Occipital lobe (tissue), 2 donors: ENCODE results near the gene PDSS2. TPM values are rescaled to one million over a fixed set of nuclear protein-coding genes. Genes with fewer than 3 reads are reported as not detected.
"Not testable (repeated sequence)": the region's sequence is repeated elsewhere in the genome, so short reads cannot be mapped to it uniquely, and the experiment has no call there.

ENCODE experiments used
- DNase-seq: peaks from one replicate; lab custom pipeline; 2025; lab: John Stamatoyannopoulos, UW
- total RNA-seq: library from RNA; depleted of rRNA; stranded (reverse); fragments of >200 nt; gene quantifications from one replicate; pipeline ENCODE4 v1.2.3, GENCODE V29; 2014

The PDSS2 gene
- total RNA-seq, 1 donor from 2014 or later: 11.5 TPM

DNA sequence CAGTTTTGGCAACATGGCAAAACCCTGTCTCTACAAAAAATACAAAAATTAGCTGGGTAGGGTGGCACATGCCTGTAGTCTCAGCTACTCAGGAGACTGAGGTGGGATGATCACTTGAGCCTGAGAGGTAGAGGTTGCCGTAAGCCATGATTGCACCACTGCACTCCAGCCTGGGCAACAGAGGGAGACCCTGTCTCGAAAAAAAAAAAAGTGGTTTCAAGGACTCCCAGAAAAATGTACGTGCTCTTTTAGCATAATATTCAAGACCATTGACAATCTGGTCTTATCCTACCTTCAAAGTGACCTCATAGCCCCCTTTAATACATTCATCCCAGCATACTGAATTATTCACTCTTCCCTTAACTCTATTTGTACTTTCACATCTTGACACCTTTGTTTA is 16.0 kb upstream of the PDSS2 start:
- DNase-seq: not testable (repeated sequence)

DNA sequence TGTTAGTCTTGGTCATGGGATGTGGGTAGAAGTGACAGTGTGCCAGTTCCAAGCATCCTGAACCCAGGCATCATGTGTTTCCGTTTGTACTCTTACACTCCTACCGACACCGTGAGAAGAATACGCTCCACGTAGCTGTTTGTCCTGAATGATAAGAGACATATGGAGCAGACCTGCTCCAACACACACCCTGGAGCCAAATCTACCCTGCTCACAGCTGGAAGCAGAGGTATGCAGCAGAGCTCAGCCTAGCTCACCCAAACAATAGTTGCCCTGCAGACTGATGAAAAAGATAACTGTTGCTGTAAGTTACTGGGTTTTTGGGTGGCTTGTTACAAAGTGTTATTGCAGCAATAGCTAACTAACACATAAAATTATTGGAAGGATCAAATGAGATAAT is 14.3 kb upstream of the PDSS2 start:
- no peak for DNase-seq

DNA sequence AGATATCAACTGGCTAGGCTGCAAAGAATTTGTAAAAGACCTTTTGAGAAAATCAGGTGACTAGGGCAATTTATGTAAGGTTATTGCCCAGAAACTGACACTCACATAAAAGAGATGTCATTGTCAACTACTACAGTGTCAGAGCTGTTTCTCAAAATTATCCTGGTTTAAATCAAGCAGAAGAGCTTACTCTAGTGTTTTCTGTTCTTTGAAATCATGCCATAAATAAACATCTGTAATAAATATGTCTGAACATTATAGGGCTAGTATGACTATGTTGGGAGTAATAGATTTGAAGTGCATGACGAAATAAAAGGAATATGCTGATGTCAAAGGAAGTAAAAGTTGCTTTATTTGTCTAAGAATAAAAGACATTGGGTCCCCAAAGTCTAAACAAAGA is 11.0 kb upstream of the PDSS2 start:
- no peak for DNase-seq

DNA sequence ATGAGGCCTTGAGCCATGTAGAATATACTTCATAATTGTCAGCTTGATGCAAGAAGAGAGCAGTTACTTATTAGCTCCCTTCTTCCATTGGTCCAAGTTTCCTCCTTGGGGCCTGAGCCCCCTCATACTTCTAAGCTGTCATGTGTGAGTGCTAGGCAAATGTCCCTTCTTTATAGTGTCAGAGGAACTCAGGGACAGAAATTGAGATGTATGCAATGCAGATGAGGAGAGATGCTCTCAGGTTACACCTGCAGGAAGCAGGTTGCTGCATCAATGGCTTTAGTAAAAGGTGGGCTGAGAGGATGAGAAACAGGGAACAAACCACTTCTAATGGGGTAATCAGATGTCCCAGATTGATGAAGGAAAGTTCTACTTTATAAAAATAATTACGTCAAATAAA is 6.7 kb upstream of the PDSS2 start:
- DNase-seq: no peak

DNA sequence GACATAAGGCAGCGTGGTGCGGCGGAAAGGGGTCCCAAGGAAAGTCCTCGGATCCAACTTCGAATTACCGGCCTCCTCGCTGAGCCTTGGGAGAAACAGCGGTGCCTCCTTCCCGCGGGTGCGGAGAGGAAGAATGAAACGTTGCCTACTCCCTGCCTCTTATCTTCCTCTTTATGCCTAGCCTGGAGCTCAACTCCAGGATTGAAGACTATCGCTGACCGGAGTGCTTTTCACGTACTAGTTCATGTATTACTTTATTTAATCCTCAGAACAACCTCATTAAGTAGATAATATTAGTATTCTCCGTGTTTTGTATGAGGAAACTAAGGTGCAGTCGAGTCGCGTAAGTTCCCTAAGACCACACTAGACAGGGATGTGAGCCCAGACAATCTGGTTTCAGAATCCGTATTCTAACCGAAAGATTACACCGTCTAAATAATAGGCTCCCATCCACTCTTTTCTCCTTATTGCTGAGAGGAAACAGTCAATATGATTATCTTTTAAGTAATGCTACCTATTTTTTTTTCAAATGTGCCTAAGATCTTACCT is 793 bp upstream of the PDSS2 start:
- DNase-seq: no peak

DNA sequence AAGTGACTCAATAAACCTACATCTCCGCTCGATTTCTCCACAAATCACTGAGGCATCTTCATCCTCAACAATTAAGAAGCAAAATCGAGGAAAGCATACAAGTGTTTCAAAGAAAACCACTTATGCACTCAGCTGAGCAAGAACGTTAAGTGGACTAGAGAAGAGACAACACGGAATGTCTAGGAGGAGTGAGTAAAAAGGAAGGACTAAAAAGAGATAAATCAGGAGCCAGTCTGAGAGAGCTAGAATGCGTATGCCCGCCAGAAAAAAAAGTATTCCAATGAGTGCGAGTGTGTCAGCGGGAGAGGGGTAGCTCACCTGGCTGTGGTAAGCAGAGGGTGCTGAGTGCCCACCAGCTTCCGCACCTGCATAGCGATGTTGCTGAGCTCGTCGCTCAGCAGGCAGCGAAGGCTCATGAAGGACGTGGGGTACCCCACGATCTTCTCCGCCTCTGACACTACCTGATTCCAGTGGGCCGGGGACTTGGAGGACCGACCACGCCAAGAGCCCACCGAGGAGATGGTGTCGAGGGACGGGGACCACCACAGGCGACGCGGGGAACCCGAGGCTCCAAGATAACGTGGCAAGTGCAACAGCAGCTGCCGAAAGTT is 587 bp downstream of the PDSS2 start:
- DNase-seq: no peak

DNA sequence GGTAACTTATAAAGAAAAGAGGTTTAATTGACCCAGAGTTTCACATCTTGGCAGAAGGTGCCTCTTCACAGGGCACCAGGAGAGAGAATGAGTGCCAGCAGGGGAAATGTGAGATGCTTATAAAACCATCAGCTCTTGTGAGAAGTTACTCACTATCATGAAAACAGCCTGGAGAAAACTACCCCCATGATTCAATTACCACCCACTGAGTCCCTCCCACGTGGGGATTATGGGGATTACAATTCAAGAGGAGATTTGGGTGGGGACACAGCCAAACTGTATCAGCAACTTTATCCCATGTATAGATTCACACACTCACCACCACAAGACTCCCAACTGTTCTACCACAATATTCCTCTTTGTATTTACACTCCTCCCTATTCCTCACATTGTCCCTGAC is 10.6 kb downstream of the PDSS2 start:
- DNase-seq: no peak

DNA sequence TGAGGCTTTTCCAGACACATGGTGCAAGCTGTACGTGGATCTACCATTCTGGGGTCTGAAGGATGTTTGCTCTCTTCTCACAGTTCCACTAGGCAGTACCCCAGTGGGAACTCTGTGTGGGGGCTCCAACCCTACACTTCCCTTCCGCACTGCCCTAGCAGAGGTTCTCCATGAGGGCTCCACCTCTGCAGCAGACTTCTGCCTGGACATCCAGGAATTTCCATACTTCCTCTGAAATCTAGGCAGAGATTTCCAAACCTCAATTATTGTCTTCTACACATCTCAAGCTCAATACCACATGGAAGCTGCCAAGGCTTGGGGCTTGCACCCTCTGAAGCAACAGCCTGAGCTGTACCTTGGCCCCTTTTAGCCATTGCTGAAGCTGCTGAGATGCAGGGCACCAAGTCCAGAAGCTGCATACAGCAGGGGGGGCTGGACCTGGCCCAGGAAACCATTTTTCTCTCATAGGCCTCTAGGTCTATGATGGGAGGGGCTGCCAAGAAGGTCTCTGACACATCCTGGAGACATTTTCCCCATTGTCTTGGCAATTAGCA is 11.6 kb downstream of the PDSS2 start:
- no peak for DNase-seq

DNA sequence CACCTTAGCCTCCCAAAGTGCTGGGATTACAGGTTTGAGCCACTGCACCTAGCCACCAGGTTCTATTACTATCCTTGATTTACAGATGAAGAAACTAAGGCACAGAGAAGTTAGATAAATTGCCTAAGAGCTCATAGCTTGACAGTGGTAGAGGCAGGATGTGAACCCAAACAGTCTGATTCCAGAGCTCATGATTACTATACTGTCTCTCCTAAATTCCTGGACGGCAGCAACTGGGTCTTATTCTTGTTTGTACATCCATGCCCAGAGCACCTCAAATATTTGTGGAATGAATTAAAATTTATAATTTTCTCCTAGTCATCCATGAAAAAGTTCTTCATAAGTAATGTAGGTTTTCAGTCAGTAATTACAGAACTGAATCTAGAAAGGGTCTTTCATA is 15.1 kb downstream of the PDSS2 start:
- no peak for DNase-seq

DNA sequence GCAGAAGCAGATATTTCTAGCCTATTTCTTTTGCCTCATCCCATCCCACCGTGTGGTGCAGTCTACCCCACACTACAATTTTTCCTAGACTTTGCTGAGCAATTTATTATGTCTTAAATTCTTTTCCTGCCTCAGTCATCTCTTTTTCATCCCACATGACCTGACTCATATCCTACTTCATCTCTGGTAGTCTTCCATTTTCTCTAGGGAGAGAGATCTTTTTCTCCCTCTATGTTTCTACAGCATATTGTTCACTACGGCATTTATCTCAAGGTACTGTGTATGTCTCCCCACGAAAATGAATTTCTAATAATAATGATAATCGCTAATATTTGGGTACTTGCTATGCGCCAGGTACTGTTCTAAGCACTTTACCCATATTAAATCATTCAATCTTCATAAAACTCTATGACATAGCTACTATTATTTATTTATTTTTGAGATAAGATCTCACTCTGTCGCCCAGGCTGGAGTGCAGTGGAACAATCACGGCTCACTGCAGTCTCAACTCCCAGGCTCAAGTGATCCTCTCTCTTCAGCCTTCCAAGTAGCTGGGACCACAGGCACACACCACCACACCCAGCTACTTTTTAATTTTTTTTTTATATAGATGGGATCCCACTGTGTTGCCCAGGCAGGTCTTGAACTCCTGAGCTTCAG is 15.6 kb downstream of the PDSS2 start:
- no peak for DNase-seq

DNA sequence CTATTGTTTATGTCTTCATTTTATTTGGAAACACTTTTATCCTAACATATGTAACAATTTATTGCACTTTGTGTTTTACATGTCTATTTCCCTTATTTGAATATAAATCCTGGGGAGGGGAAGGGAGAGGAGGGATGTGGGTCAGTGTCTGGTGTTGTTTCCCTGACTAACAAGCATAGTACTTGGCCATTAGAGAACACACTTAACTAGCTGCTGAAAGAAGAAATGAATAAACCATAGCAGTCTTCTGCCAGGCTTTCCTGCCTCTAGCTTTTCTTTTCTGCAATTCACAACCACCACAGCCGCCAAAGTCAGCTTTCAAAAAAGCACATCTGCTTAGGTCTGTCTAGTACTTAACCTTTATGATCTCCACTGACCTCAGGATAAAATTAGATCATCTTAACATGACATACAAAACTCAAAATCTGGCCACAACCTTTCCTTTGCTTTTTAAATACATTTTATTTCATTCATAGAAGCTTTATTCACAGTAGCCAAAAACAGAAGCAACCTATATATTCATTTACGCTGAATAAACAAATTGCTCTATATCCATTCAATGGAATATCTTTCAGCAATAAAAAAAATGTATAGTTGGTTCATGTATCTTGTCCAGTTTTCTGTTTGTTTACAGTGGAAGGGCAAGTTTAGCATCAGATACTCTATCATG is 16.3 kb downstream of the PDSS2 start:
- DNase-seq: no peak

DNA sequence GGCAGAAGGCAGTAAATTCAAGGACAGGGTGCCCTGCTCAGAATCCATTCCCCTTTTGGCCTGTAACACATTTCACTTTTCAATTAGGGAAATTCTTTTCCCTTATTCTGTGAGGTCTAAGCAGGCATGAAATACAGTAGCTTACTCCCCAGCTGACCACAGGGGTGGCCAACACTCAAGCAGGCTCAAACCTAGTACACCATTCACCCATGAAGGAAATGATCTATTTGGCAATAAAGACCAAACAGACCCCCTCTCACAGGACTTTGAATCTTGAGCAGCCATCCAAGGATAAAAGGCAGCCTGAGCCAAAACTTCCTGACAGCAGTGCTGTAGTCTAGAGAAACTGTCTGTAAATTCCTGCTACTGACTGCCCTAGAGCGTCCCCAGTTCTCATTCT is 17.7 kb downstream of the PDSS2 start:
- no peak for DNase-seq

DNA sequence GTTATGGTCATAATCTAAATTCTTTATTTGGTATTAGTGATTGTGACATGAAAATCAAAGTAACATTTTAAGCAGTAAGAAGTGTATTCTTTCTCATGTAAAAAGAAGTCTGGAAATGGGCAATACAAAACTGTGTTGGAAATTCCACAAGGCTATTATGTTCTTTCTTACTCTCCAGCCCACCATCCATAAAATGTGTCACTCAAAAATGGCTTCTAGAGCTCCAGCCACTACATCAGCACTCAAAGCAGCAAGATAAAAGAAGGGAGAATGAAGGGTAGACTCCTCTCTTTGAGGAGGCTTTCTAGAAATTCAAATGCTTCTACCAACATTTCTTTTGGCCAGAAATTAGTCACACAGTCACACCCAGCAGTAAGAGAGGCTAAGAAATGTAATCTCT is 18.4 kb downstream of the PDSS2 start:
- no peak for DNase-seq

DNA sequence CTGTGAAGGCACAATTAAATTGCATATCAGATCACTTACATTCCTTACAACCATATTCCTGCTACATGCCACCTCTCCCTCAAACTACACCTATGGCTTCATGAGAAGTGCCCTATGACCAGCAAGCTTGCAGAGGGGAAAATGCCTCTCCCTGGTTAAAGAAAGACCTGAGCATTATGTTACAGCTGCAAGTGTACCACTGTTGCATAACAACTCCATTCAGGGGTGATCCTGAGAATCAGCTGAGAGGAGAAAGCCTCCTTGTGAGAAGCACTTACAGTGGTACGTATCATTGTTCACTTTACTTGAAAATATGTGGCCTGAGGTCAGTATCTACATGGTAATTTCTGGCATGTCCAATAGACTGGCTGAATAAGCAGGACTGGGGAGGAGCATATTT is 20.0 kb downstream of the PDSS2 start:
- DNase-seq: no peak

DNA sequence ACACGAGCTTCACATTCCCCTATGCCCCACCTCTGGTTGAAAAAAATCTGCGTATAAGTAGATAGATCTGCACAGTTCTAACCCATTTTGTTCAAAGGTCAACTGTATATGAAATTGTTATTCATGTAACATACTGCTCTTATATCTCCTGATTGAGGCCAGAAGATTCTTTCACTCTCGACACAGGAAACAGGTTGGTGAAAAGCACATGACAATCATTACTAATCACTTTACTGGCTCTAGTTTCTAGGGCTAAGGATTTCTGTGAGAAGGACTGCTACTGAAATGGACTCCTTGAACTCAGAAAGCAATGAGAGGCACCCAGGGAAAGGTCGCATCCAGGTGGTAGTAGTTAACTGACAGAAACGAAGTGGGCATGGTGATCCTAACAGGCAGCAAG is 21.7 kb downstream of the PDSS2 start:
- no peak for DNase-seq

DNA sequence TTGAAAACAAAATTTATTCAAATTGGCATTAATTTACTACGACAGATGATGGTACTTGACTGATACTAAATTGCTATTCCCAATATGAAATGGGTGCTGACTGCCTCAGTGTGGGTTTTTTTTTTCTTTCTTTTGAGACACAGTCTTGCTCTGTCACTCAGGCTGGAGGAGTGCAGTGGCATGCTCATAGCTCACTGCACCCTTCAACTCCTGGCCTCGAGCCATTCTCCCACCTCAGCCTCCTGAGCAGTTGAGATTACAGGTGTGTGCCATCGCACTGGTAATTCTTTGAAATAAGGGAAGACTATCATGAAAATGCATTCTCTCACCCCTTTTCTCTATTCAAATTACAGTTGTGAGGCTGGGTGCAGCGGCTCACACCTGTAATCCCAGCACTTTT is 22.5 kb downstream of the PDSS2 start:
- DNase-seq: no peak

DNA sequence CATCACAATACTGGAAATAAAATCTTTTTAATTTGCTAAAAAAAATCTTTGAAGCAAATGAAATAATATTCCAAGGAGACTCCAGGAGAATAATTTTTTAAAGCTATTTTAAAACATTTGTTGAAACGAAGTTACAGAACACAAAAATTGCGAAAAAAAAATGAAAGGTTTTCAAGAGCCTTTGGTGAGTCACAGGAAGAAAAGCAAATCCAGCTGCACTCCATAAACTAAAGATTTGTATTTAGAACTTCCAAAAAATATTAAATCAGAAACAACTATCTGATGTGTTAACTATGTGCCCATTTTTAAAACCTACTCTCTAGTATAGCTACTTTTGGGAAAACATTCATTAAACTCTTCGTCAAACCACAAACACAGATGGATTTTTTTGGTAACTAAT is 23.6 kb downstream of the PDSS2 start:
- DNase-seq: no peak

DNA sequence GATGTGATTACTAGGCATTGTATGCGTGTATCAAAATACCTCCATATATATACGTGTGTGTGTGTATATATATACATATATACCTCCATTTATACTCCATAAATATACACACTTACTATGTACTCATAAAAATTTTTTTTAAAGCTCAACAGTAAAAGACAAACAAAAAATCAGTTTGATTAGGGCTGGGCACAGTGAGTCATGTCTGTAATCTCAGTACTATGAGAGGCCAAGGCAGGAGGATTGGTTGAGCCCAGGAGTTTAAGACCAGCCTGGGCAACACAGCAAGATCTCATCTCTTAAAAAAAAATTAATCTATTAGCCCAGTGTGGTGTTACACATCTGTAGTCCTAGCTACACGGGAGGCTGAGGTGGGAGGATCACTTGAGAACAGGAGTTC is 24.6 kb downstream of the PDSS2 start:
- no peak for DNase-seq

DNA sequence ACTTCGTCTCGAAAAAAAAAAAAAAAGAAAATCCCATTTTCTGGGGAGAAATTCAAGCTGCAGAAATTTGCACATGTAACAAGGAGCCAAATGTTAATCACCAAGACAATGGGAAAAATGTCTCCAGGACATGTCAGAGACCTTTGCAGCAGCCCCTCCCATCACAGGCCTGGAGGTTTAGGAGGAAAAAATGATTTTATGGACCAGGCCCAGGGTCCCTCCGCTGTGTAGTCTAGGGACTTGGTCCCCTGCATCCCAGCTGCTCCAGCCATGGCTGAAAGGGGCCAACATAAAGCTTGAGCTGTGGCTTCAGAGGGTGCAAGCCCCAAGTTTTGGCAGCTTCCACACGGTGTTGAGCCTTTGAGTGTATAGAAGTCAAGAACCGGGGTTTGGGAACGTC is 33.4 kb downstream of the PDSS2 start:
- DNase-seq: not testable (repeated sequence)

DNA sequence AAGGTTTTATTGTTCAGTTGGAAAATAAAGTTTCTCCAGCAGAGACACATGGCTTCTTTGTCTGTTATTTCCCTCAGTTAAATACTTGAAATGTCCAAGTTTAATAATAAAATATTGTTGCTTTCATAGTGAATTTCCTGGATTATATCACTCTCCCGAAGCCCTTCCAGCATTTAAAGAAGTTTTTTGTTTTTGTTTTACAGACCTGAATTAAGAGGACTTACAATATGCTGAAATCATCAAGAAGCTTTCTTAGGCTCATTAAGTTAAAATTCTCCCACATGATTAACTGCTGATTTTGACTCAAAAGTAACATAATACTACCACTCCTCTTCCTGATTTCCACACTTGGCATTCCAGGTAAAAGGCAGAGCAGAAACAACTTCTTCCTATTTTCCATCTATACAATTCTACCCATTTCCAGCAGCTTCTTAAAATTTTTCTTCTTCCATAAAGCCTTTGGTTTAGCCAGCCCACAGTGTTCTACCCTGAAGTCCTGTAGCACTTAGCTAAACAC is 35.8 kb downstream of the PDSS2 start:
- DNase-seq: no peak

DNA sequence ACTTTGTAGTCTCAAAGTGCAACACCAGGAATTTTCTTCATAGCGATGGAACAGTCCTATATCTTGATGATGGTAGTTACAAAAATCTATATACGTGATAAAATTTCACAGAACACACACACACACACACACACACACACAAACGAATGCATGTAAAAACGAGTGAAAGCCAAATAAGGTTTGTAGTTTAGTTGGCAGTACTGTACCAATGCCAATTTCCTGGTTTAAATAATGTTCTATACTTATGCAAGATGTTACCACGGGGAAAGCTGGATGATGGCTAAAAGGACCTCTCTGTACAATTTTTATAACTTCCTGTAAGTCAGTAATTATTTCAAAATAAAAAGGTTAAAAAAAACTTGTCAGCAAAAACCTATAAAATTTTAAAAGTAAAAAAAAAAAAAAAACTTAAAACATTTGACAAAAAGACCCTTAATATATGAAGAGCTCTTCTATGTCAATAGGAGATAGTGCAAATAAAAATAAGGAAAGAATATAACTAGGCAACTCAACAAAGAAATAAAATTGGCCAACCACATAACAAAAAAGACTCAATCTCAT is 37.6 kb downstream of the PDSS2 start:
- DNase-seq: no peak

DNA sequence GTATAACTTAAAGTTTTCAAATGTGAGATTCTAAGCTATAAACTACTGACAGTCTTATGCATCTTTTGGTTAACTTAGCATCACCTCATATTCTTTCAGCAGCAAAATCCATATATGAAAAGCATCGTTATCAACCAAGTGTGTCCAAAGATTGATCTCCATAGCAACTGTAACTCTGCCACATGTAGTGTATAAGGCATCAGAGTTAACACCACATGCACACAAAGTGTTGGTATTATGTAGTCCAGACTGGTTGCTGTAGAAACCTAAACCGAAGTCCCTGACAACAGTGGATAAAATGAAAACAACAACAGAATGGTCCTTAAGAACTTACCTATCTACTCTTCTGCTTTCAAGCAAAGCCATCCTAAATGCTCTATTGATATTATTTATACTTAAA is 39.6 kb downstream of the PDSS2 start:
- DNase-seq: no peak
